SK-N-MC (cell line): ENCODE measurements around the gene HS3ST4.

Source experiments
- DNase-seq: peaks from one replicate; pipeline ENCODE4 v3.0.0-alpha.2; 2011; ENCODE audit warnings: low read depth, low spot score
- H3K27ac ChIP-seq: fragments of 200-600 bp; sonication (generic); 2 replicates; pipeline ENCODE4 v1.5.1; 2016; ENCODE audit warnings: mixed run types
- H3K36me3 ChIP-seq: fragments of 200-600 bp; sonication (generic); 2 replicates; pipeline ENCODE4 v1.6.1; 2017; ENCODE audit warnings: antibody characterized with exemption, low read length, mixed read lengths; ENCODE audit not compliant: insufficient read depth
- H3K4me3 ChIP-seq: fragments of 200-600 bp; sonication (generic); 2 replicates; pipeline ENCODE4 v1.5.1; 2016
- H3K9ac ChIP-seq: fragments of 200-600 bp; sonication (generic); 2 replicates; pipeline ENCODE4 v1.8.0; 2017; ENCODE audit warnings: mixed run types, mixed read lengths; ENCODE audit not compliant: insufficient read length
- H3K9me3 ChIP-seq: fragments of 200-600 bp; sonication (generic); 2 replicates; pipeline ENCODE4 v1.6.1; 2017; ENCODE audit warnings: low read depth, mild to moderate bottlenecking, antibody characterized with exemption, low read length, moderate library complexity, mixed read lengths
- EZH2 ChIP-seq: fragments of 200-600 bp; sonication (generic); IDR thresholded peaks from one replicate; pipeline ENCODE4 v1.6.1; 2017; ENCODE audit warnings: antibody characterized with exemption
- FOXP2 ChIP-seq: optimal IDR thresholded peaks from 2 replicates; pipeline ENCODE3; 2011; ENCODE audit warnings: mild to moderate bottlenecking, moderate library complexity; ENCODE audit not compliant: insufficient read depth; ENCODE audit errors: extremely low read length, control extremely low read depth
- POLR2AphosphoS5 ChIP-seq: IDR thresholded peaks from 2 replicates; pipeline ENCODE4 v1.6.1; 2012; ENCODE audit warnings: mild to moderate bottlenecking, low read depth, low read length, borderline replicate concordance

HS3ST4 gene

DNA sequence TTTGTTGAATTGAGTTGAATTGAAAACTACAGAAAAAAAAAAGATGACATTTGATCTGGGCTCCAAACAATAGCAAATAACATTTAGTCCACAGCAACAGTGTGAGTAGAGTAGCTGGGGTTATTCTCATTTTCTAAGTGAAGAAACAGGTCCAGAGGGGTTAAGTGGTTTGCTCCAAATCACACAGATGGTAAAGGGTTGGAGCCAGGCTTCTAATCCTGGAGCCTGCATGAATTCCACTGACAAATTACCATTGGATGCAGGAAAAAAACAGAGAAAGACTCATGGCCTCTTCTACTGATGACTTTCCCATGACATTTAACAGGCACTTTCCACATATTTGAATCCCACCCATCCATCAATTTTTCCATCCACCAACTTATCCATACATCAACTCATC is 182.4 kb downstream of the HS3ST4 start:
- no peak for DNase-seq
- no peaks in the 10 kb centered on the region for H3K9me3 ChIP-seq
- no peak overlapping the region for H3K9ac ChIP-seq
- H3K27ac ChIP-seq = no peak overlapping the region
- TF ChIP-seq POLR2AphosphoS5 (no peak), FOXP2 (no peak), EZH2 (no peak)
- no peak overlapping the region for H3K4me3 ChIP-seq
- no peaks in the 10 kb centered on the region for H3K36me3 ChIP-seq

DNA sequence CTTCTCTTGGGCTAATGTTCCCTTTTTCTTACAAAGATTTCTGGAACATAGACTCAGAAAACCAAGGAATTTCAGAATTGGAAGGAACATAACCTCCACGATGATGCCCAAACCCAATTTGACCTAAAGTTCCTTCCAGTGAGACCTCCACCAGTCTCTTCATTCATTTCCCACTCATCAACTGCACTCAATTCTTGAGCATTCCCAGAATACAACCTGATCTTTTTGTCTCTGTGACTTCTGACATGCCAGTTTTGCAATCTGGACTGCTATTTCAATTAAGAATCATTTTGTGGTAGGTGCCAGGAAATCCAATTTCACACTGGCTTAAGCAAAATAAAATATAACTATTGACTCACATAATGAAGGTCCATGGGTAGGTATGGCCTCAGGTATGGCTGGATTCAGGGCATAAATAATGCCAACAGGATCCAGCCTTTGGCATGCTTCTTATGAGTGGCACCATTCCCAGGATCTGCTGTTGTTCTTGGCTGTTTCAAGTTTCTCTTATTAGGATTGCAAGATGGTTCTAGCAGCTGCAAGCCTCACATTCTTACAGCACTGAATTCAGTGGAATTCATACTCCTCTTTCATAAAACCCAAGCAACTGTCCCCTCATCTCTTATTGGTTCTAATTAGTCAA is 184.3 kb downstream of the HS3ST4 start:
- no peak for TF ChIP-seq EZH2
- TF ChIP-seq POLR2AphosphoS5 = no peak
- no peak for TF ChIP-seq FOXP2
- H3K36me3 ChIP-seq = no peaks in the 10 kb centered on the region

DNA sequence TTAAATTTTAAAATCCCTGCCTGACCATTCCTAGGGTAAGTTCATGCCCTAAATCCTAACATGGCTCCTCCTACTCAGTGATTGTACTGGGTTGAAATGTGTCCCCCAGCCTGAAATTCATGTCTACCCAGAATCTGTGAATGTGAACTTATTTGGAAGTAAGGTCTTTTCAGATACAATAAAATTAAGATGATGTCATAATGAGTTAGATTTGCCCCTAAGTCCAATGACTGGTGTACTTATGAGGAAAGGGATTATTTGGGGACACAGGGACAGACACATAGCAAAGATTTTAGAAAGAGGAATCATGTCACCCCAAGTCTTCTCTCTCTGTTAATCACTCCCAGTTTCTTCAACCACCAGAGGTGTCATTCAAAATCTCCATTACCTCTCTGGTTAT is 185.3 kb downstream of the HS3ST4 start:
- no peaks in the 10 kb centered on the region for H3K36me3 ChIP-seq
- H3K9ac ChIP-seq = no peak overlapping the region
- H3K4me3 ChIP-seq = no peak overlapping the region
- no peaks in the 10 kb centered on the region for H3K9me3 ChIP-seq
- TF ChIP-seq FOXP2 = no peak
- TF ChIP-seq EZH2 = no peak
- no peak for TF ChIP-seq POLR2AphosphoS5
- no peak for DNase-seq
- H3K27ac ChIP-seq = no peak overlapping the region

More for the DNA sequence above, 184.3 kb downstream of the HS3ST4 start:
- DNase-seq = no peak
- H3K9me3 ChIP-seq = no peaks in the 10 kb centered on the region
- no peak overlapping the region for H3K9ac ChIP-seq
- no peak overlapping the region for H3K4me3 ChIP-seq
- H3K27ac ChIP-seq = peak overlapping the region; percentile 21

DNA sequence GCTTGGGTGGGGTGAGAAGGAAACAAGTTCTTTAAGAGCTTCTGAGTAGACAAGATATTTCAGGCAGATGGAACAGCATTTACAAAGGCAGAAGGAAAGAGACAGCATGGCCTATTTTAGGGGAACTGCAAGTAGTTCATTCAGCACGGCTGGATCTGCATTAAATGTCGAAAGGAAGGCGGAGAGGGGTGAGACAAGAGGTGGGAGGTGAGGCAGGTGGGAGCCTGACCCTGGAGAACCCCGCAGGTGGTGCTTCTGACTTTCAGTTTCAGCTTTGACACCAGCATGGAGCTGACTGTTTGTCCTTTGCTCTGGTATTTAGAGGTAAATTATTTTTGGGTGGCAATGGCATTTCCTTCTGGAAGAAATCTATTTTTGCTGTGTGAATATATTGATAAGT is 194.8 kb downstream of the HS3ST4 start:
- Histone ChIP-seq H3K9ac (no peak overlapping the region), H3K9me3 (no peaks in the 10 kb centered on the region), H3K27ac (no peak overlapping the region), H3K4me3 (no peak overlapping the region), H3K36me3 (peaks cover 8% of the 10 kb centered on the region; the same call in 1 of the 2 replicates)
- no peak for DNase-seq
- TF ChIP-seq FOXP2 = no peak
- TF ChIP-seq POLR2AphosphoS5 = no peak
- no peak for TF ChIP-seq EZH2

DNA sequence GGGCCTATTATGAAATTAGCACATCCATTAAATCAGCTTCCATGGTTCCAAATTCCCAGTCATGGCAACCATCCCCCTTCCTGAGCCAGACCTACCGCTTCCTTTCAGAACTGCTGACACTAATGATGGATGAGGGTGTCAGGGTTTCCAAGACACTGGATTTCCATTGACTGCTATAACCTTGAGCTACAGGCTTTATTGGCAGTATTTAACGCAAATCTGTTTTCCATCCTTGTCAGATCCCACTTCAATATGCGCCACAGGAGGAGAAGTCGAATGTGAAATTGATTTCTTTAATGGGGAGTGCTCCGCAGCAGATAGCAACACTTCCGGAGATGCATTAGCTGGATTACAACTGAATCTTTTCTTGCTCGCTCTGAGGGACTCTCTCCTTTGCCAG is 197.1 kb downstream of the HS3ST4 start:
- Histone ChIP-seq H3K27ac (no peak overlapping the region), H3K4me3 (no peak overlapping the region), H3K9ac (no peak overlapping the region), H3K36me3 (peaks cover 8% of the 10 kb centered on the region; the same call in 1 of the 2 replicates), H3K9me3 (no peaks in the 10 kb centered on the region)
- TF ChIP-seq POLR2AphosphoS5 = no peak
- TF ChIP-seq EZH2 = no peak
- no peak for TF ChIP-seq FOXP2
- no peak for DNase-seq

DNA sequence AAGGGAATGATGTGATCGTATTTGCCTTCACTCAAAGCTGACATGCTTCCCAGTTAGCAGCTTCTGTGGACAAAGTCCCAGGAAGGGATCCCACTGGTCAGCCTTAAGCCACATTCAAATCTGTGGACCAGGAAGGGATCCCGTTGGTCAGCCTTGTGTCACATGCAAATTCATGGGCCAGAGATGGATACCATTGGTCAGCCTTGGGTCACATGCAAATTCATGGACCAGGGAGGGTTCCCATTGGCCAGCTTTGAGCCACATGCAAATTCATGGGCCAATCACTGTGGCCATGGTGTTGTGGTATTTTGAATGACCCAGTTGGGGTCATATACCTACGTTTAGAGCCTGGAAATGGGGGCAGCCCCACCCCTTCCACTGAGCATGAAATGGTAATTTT is 201.6 kb downstream of the HS3ST4 start:
- Histone ChIP-seq H3K36me3 (peaks cover 13% of the 10 kb centered on the region; the same call in 1 of the 2 replicates), H3K9ac (no peak overlapping the region), H3K9me3 (no peaks in the 10 kb centered on the region), H3K27ac (no peak overlapping the region), H3K4me3 (no peak overlapping the region)
- DNase-seq = no peak
- TF ChIP-seq POLR2AphosphoS5 (no peak), FOXP2 (no peak), EZH2 (no peak)

DNA sequence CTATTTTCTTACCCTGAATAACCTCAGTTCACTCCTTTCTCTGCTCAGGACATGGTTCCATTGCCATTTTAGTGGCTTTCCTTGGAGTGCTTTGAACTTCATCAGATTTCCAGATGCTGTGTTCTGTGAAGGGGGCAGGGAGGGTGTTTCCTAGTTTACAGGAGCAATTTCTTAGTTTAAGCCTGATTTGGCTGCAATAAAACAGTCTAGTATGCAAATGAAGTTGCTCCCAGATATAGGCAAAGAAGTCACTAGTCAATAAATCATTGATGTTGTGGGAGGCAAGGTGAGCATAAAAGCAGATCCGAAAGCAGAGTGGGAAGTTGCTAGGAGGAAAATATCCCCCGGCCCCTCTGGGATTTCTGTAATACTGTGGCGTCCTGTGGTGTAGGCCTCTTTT is 202.3 kb downstream of the HS3ST4 start:
- no peak for TF ChIP-seq FOXP2
- no peak for DNase-seq
- Histone ChIP-seq H3K9me3 (no peaks in the 10 kb centered on the region), H3K36me3 (peaks cover 13% of the 10 kb centered on the region; the same call in 1 of the 2 replicates), H3K27ac (no peak overlapping the region), H3K9ac (no peak overlapping the region), H3K4me3 (no peak overlapping the region)

DNA sequence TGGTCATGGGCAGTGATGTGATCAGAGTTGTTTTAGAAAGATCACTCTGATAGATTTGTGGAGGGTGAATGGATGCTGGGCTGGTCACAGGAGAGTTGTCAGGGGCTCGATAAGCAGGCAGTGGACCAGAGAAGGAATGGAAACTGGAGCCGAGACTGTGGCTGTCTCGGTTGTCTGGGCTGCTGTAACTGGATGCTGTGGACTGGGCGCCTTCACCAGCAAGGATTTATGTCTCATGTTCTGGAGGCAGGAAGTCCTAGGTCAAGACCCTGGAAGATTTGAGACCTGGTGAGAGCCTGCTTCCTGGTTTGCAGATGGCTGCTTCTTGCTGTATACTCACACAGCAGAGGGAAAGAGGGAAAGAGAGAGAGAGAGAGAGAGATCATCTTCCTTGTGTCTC is 203.6 kb downstream of the HS3ST4 start:
- TF ChIP-seq POLR2AphosphoS5 (no peak), EZH2 (no peak)
- Histone ChIP-seq H3K4me3 (no peak overlapping the region), H3K27ac (no peak overlapping the region), H3K9ac (no peak overlapping the region), H3K36me3 (peaks cover 6% of the 10 kb centered on the region; the same call in 1 of the 2 replicates), H3K9me3 (no peaks in the 10 kb centered on the region)
- no peak for DNase-seq

DNA sequence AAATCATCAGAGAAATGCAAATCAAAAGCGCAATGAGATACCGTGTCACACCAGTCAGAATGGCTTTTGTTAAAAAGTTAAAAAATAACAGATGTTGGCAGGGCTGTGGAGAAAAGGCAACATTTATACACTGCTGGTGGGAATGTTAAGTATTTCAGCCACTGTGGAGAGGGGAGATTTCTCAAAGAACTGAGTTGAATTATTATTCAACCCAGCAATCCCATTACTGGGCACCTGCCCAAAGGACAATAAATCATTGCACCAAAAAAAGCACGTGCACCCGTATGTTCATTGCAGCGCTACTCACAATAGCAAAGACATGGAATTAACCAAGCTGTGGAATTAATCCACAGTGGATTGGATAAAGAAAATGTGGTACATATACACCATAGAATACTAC is 204.7 kb downstream of the HS3ST4 start:
- Histone ChIP-seq H3K9me3 (no peaks in the 10 kb centered on the region), H3K36me3 (0 out of 2 replicates have a peak, but pooled peaks cover 5% of the 10 kb centered on the region), H3K4me3 (no peak overlapping the region), H3K27ac (peak overlapping the region; percentile 27; the same call in 1 of the 2 replicates), H3K9ac (no peak overlapping the region)
- DNase-seq = no peak
- no peak for TF ChIP-seq EZH2
- no peak for TF ChIP-seq FOXP2
- TF ChIP-seq POLR2AphosphoS5 = no peak
